Sigmoid colon (tissue), 4 donors: ENCODE data around the gene GTF2A1.

ENCODE experiments used
- CTCF ChIP-seq, 4 experiments: fragments of 450-650 bp in 3 of 4; fragments of 200-600 bp in 1 of 4; IDR thresholded peaks; one replicate each; pipeline ENCODE4 v1.5.1; 2016 to 2019; ENCODE audit warnings: antibody characterized with exemption in 4 of 4, mild to moderate bottlenecking in 3 of 4, moderate library complexity in 2 of 4
- EP300 ChIP-seq, 4 donors: sonication (generic); formaldehyde crosslinking; IDR thresholded peaks; one replicate each; pipeline ENCODE4 v1.6.1; 2017; ENCODE audit warnings: antibody characterized with exemption in 4 of 4
- POLR2A ChIP-seq, 2 donors: fragments of 450-650 bp; IDR thresholded peaks; one replicate each; pipeline ENCODE4 v1.6.1; 2016; ENCODE audit warnings: antibody characterized with exemption in 2 of 2, mild to moderate bottlenecking in 2 of 2, moderate library complexity in 2 of 2

- no peak for TF ChIP-seq CTCF (IDR thresholded peaks at IDR 0.05)
- no peak for TF ChIP-seq POLR2A (IDR thresholded peaks at IDR 0.05)
- no peak for TF ChIP-seq EP300 (IDR thresholded peaks at IDR 0.05)
Observed at GRCh38 chr14:81231540-81231939, 10.8 kb upstream of the GTF2A1 start.
